SU-DHL-6 (cell line): ENCODE data around the gene ITPKC.

Experiments used
- EZH2phosphoT487 ChIP-seq: fragments of 200-600 bp; sonication (generic), shearing (Covaris generic); conservative IDR thresholded peaks from 2 replicates; pipeline ENCODE4 v1.6.1; 2018; ENCODE audit warnings: mild to moderate bottlenecking, antibody characterized with exemption, low read length, moderate library complexity, mixed read lengths
- TF ChIP-seq, protein P1 (sequence below): fragments of 200-600 bp; sonication (generic); IDR thresholded peaks from one replicate; pipeline ENCODE4 v1.5.1; 2017; ENCODE audit warnings: antibody characterized with exemption, mild to moderate bottlenecking, low read length, moderate library complexity; ENCODE audit not compliant: insufficient read depth, poor library complexity, severe bottlenecking

DNA sequence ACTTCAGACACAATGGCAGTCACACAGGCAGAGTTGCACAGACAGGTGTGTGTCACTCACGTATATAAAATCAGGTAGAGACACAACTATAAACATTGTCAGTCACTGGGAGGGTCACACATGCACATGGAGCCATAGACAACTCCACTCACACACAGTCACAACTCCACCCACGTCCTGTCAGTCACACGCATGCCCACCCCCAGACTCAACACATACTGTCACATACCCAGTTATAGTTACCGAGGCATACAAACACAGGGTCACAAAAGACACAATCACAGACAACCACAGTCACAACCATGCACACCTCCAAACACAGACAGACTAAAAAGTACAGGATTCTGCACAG is 27.9 kb upstream of the ITPKC start:
- TF ChIP-seq, protein P1, sequence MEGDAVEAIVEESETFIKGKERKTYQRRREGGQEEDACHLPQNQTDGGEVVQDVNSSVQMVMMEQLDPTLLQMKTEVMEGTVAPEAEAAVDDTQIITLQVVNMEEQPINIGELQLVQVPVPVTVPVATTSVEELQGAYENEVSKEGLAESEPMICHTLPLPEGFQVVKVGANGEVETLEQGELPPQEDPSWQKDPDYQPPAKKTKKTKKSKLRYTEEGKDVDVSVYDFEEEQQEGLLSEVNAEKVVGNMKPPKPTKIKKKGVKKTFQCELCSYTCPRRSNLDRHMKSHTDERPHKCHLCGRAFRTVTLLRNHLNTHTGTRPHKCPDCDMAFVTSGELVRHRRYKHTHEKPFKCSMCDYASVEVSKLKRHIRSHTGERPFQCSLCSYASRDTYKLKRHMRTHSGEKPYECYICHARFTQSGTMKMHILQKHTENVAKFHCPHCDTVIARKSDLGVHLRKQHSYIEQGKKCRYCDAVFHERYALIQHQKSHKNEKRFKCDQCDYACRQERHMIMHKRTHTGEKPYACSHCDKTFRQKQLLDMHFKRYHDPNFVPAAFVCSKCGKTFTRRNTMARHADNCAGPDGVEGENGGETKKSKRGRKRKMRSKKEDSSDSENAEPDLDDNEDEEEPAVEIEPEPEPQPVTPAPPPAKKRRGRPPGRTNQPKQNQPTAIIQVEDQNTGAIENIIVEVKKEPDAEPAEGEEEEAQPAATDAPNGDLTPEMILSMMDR, result no peak
- TF ChIP-seq EZH2phosphoT487, result no peak
